ENCODE measurements around the gene KRT3.

The KRT3 gene

GRCh38 chr12:52814710-52815155 lies 18.8 kb upstream of the KRT3 start:
- peaks cover 9% of the 10 kb centered on the region for H3K27me3 ChIP-seq (ENCODE audit: insufficient read depth, low read length, poor library complexity)
- ATAC-seq (ENCODE audit: insufficient read depth, low read depth) (no peak), DNase-seq (no peak)
- H3K4me2 ChIP-seq (ENCODE audit: insufficient read depth, low read length): no peak overlapping the region
- no peak overlapping the region for H3K4me3 ChIP-seq (ENCODE audit: low read depth in 1 of 2, low read length in 2 of 2)
- no peak for TF ChIP-seq EZH2 (IDR thresholded peaks at IDR 0.05; ENCODE audit: borderline replicate concordance, low read depth, low read length, severe bottlenecking)
- TF ChIP-seq CTCF (IDR thresholded peaks at IDR 0.05; ENCODE audit: borderline replicate concordance, extremely low read depth, low read length, poor library complexity, severe bottlenecking): no peak
- no peaks in the 10 kb centered on the region for H4K20me1 ChIP-seq (ENCODE audit: insufficient read depth, low read length)
- no peaks in the 10 kb centered on the region for H3K36me3 ChIP-seq (ENCODE audit: insufficient read depth, low read length)
- H3K27ac ChIP-seq (ENCODE audit: low read length): no peak overlapping the region
- H3K9me3 ChIP-seq (ENCODE audit: insufficient read depth, low read length, severe bottlenecking): no peaks in the 10 kb centered on the region
- no peaks in the 10 kb centered on the region for H3K79me2 ChIP-seq (ENCODE audit: insufficient read depth, low read length)
- H3K9ac ChIP-seq (ENCODE audit: low read depth, low read length): no peak overlapping the region
- no peaks in the 10 kb centered on the region for H3K4me1 ChIP-seq (ENCODE audit: insufficient read depth, low read length)
- no peak overlapping the region for H2AFZ ChIP-seq (ENCODE audit: low read depth, low read length)

GRCh38 chr12:52813885-52814709 lies 18.2 kb upstream of the KRT3 start, which contains the start of gene KRT4:
Gene KRT4, minus strand, starts transcription at chr12:52814116. Its CDS starts 58 bp downstream, at chr12:52814058.
- no peaks in the 10 kb centered on the region for H3K9me3 ChIP-seq (ENCODE audit: insufficient read depth, low read length, severe bottlenecking)
- H3K4me1 ChIP-seq (ENCODE audit: insufficient read depth, low read length): no peaks in the 10 kb centered on the region
- H4K20me1 ChIP-seq (ENCODE audit: insufficient read depth, low read length): no peaks in the 10 kb centered on the region
- no peak within 1 kb of the TSS for H3K9ac ChIP-seq (ENCODE audit: low read depth, low read length)
- H3K27ac ChIP-seq (ENCODE audit: low read length): no peak within 1 kb of the TSS
- H3K4me2 ChIP-seq (ENCODE audit: insufficient read depth, low read length): no peak within 1 kb of the TSS
- H2AFZ ChIP-seq (ENCODE audit: low read depth, low read length): no peak within 1 kb of the TSS
- TF ChIP-seq CTCF (IDR thresholded peaks at IDR 0.05; ENCODE audit: borderline replicate concordance, extremely low read depth, low read length, poor library complexity, severe bottlenecking) (no peak), EZH2 (IDR thresholded peaks at IDR 0.05; ENCODE audit: borderline replicate concordance, low read depth, low read length, severe bottlenecking) (no peak)
- ATAC-seq (ENCODE audit: insufficient read depth, low read depth) (no peak), DNase-seq (no peak)
- H3K27me3 ChIP-seq (ENCODE audit: insufficient read depth, low read length, poor library complexity): peaks cover 9% of the 10 kb centered on the region
- H3K4me3 ChIP-seq (ENCODE audit: low read depth in 1 of 2, low read length in 2 of 2): no peak within 1 kb of the TSS
- no peaks in the 10 kb centered on the region for H3K79me2 ChIP-seq (ENCODE audit: insufficient read depth, low read length)
- no peaks in the 10 kb centered on the region for H3K36me3 ChIP-seq (ENCODE audit: insufficient read depth, low read length)

GRCh38 chr12:52813203-52813819 lies 17.4 kb upstream of the KRT3 start:
- Histone ChIP-seq H3K9me3 (ENCODE audit: insufficient read depth, low read length, severe bottlenecking) (no peaks in the 10 kb centered on the region), H3K4me2 (ENCODE audit: insufficient read depth, low read length) (no peak overlapping the region), H3K4me3 (ENCODE audit: low read depth in 1 of 2, low read length in 2 of 2) (no peak overlapping the region), H3K9ac (ENCODE audit: low read depth, low read length) (no peak overlapping the region), H3K36me3 (ENCODE audit: insufficient read depth, low read length) (no peaks in the 10 kb centered on the region), H3K79me2 (ENCODE audit: insufficient read depth, low read length) (no peaks in the 10 kb centered on the region), H3K4me1 (ENCODE audit: insufficient read depth, low read length) (no peaks in the 10 kb centered on the region), H2AFZ (ENCODE audit: low read depth, low read length) (no peak overlapping the region), H4K20me1 (ENCODE audit: insufficient read depth, low read length) (0 out of 2 replicates have a peak, but pooled peaks cover 3% of the 10 kb centered on the region), H3K27me3 (ENCODE audit: insufficient read depth, low read length, poor library complexity) (peaks cover 9% of the 10 kb centered on the region), H3K27ac (ENCODE audit: low read length) (no peak overlapping the region)
- no peak for DNase-seq
- ATAC-seq (ENCODE audit: insufficient read depth, low read depth): no peak
- TF ChIP-seq EZH2 (IDR thresholded peaks at IDR 0.05; ENCODE audit: borderline replicate concordance, low read depth, low read length, severe bottlenecking) (no peak), CTCF (IDR thresholded peaks at IDR 0.05; ENCODE audit: borderline replicate concordance, extremely low read depth, low read length, poor library complexity, severe bottlenecking) (no peak)
